Stimulated activated CD4-positive, alpha-beta T cell treated with anti-CD3 and anti-CD28 coated beads, Interleukin-4, amount 100 ng/mL, for 4 hours (primary cell): Measurements from ENCODE around the gene ALPP.
"Not testable (repeated sequence)": the region's sequence is repeated elsewhere in the genome, so short reads cannot be mapped to it uniquely, and the experiment has no call there.

ENCODE experiments used
- DNase-seq, 2 experiments: peaks; one replicate each; pipeline ENCODE4 v3.0.0-alpha.2; 2020

The ALPP gene

DNA sequence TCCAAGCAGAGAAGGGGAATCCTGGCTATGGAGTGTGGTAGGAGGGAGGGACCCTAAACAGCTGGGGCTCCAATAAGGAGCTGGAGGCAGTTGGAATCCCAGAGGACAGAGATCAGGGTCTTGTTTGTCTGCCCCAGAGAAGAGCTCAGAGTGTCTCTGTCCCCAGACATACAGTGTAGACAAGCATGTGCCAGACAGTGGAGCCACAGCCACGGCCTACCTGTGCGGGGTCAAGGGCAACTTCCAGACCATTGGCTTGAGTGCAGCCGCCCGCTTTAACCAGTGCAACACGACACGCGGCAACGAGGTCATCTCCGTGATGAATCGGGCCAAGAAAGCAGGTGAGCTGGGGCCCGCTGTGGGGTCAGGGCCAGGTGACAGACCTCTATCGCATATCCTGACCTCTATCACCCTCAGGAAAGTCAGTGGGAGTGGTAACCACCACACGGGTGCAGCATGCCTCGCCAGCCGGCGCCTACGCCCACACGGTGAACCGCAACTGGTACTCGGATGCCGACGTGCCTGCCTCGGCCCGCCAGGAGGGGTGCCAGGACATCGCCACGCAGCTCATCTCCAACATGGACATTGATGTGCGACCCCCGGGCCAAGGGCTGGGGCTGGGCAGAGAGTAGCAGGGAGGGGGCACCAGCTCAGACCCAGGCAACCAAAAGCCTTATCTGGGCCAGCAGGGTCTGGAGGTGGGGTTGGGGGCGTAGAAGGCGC lies 29.0 kb downstream of the ALPP start:
- DNase-seq, result not testable (repeated sequence)

DNA sequence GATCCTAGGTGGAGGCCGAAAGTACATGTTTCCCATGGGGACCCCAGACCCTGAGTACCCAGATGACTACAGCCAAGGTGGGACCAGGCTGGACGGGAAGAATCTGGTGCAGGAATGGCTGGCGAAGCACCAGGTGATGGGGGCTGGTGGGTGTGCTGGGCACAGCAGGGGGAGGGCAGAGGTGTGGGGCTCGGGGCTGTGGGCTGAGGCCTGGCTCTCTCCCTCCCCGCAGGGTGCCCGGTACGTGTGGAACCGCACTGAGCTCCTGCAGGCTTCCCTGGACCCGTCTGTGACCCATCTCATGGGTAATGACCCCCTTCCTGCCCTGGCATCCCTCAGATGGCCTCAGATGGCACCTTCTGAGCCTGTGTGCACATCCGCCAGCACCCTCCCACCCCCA lies 29.7 kb downstream of the ALPP start:
- not testable (repeated sequence) for DNase-seq

DNA sequence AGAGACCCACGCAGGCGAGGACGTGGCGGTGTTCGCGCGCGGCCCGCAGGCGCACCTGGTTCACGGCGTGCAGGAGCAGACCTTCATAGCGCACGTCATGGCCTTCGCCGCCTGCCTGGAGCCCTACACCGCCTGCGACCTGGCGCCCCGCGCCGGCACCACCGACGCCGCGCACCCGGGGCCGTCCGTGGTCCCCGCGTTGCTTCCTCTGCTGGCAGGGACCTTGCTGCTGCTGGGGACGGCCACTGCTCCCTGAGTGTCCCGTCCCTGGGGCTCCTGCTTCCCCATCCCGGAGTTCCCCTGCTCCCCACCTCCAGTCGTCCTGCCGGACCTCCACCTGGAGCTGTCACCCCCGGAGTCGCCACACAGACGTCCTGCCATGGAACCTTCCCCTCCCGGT lies 31.1 kb downstream of the ALPP start:
- DNase-seq, result not testable (repeated sequence)

DNA sequence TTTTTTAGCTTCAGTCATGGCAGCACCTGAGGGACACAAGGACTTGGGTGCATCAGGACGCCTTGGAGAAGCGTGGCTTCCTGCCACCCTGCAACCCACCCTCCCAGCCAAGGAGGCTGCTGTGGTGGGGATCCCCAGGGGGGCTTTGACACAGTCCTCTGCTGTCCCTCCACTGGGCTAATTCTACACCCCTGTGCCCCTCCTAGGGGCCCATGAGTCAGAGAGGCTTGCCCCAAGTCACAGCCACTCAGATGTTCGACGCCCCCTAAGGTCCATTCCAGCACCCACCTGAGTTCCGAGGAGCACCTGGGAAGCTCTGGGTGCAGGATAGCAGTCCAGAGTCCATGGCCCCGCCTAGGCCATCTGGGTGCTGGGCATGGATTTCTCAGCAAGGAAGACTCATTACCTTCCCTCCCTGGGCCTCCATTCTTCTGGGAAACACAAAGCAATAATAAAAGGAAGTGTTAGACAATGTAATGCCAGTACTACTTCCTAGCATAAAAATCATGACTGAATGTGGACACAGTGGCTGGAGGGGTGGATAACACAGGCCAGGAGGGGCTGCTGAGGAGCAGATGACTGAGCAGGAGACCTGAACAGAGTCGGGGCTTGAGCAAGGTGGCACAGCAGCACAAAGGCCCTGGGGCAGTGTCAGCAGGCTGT lies 31.8 kb downstream of the ALPP start:
- DNase-seq, result no peak

DNA sequence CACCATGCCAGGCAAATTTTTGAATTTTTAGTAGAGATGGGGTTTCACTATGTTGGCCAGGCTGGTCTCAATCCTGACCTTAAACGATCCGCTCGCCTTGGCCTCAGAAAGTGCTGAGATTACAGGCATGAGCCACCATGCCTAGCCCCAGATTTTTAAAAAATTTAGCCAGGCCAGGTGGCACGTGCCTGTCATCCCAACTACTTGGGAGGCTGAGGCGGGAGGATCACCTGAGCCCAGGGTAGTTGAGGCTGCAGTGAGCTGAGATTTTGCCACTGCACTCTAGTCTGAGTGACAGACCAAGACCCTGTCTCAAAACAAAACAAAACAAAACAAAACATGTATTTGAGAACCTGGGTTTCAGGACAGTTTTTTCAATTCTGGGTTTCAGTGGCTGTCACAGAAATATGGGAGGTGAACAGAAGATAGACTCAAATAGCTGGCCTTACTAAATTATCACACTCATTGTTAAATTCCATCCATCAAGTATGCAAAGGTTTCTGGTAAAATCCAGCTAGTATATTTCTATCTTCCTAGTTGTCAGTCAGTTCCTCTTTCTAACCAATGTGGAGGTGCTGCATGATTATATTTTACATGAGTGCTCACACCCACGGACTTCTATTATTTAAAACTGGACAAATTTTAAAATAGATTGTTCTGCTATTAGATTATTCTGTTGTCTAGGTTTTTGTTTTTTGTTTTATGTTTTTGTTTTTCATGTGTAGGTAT lies 33.5 kb downstream of the ALPP start:
- DNase-seq, result no peak

DNA sequence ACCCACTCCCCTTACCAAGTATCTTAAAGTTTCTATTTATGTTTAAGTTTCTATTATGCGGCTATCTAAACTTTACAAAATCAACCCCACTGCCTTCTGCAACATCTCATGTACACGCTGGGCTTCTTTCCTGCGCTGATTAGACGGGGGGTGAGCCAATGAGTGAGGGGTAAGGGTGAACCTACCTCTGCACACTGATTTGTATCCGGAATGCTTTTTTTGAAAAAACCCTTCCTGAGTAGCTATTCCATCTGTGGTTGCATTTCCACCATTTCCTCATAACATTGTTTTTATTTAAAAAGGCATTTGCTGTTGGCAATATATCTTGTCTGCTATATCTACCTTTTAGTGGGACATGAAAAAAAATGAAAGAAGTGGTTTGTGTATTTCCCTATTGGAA lies 34.4 kb downstream of the ALPP start:
- no peak for DNase-seq

DNA sequence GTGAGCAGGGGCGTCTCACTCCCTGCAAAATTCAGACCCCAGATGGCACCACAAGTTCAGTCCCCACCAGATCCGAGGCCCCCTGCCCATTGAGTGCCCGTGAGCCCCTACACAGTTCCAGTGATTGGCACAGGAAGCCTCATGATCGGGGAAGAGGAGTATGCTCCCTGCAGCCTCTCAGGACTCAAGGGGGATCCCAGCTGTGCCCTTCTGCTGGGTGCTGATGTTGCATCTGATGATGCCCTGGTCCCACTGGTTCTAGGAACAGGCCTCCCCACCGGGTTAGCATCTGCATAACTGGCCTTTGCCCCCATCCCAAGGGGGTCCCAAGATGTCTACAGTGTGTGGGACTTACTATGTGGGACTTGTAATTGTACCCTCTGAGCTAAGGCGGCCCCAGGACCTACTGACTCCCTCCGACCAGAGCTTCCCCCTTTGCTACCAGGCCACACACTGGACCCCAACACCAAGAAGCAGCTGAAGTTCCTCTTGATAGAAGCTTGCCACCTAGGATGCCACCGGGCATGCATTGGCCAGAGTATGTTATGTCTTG lies 36.7 kb downstream of the ALPP start:
- no peak for DNase-seq

DNA sequence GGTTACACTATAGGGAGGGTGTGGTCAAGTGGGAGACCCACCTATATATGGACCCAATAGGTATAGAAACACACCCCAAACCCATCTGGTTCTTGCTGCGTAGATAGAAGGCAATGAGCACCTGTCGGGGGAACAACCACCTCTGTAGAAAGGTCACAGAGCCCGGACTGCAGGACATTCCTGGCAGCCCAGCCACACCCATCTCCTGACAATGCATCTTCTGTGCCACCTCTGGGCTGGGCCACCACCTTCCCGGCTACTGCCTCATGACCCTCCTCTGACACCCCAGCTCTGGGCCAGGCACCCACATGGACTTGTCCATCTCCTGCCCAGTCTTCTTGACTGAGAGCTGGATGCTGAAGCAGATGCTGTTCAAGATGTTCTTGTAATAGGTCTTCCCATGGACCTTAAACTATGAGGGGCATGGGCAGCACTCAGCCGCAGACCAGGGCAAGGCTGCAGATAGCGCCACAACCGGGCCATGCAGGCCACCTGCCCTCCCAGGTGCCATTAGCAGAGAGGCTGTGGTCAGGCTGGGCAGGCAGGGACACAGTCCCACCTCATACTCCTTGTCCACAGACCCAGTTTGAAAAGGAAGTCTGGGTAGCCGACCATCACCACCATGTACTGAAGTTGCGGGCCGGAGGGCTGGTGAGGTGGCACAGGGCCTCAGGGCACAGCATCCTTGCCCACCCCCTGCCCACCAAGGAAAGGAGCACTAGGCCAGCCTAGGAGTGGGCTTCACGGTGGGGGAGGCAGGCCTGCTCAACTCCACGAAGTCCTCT lies 37.4 kb downstream of the ALPP start:
- DNase-seq, result no peak

DNA sequence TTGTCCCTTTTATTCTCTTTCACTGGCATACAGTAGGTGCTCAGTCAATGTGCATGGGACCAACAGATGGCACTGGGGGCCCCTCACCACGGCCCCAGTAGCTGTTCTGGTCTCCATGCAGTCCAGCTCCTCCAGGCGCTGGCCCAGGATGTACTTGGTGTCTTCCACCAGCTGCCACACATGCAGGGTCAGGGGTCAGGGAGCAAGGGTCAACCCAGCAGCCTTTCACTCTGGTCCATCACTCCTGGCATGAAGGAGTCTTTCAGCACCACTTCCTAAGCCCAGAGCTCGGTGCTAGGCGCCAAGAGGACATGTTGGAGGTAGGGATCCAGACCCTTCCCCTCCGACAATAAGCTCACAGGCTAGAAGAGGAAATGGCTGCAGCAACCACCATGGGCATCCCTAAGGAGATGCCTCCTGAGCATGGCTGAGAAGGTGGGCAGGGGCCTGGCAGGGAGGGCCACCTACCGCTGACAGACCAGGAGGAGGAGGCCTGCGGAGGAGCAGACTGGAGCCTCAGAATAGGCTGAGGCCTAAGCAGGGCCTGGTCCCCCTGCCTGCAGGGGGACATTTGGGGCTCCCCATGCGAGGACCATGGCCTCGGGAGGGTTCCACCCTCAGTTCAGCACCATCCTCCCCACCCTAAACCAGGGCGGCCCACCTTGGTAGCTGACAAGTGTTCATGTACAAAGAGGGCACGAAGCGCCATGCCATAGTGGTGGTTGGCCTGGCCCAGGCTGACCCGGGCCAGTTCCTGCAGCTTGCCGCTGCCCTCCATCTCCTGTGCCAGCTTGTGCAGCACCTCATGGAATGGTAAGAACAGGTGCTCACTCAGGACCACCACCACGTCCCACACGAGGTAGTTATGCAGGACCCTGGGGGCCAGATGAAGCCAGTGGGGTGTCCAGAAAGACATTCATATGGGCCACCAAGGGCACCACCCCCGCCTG lies 38.2 kb downstream of the ALPP start:
- DNase-seq, result no peak

DNA sequence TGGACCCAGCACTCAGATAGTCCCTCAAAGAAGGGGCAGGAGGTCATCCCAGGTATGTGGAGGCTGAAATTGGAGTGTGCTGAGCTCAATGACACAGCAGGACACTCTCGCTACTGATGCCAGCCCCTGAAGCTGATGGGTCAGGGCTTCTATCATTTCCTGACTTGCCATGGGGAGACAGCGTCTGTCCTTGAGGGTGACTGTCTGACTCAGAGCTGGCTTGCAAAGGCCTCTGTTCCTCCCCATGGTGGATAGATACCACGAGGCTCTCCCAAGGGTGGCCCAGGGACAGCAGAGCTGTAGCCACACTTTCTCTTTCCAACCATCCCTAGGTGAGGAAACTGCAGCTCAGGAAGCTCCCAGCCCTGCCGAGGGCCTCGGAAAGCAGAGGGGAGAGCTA lies 38.9 kb downstream of the ALPP start:
- no peak for DNase-seq

DNA sequence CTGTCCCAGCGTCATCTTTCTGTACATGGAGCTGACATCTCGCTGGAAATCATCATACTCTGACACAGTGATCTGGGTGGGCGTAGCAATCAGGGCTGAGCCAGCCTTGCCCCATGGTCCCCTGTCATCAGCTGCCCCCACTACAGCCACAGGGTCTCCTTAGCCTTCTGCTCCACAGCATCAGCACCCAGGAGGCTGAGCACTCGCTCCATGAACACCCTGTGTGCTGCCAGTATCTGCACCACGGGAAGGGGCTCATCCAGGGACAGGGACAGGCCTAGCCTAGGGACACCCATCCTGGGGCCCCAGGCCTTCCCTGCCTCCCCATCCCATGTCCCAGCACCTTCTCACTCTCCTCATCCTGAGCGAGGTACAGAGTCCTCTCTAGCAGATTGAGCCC lies 39.5 kb downstream of the ALPP start:
- DNase-seq, result no peak

DNA sequence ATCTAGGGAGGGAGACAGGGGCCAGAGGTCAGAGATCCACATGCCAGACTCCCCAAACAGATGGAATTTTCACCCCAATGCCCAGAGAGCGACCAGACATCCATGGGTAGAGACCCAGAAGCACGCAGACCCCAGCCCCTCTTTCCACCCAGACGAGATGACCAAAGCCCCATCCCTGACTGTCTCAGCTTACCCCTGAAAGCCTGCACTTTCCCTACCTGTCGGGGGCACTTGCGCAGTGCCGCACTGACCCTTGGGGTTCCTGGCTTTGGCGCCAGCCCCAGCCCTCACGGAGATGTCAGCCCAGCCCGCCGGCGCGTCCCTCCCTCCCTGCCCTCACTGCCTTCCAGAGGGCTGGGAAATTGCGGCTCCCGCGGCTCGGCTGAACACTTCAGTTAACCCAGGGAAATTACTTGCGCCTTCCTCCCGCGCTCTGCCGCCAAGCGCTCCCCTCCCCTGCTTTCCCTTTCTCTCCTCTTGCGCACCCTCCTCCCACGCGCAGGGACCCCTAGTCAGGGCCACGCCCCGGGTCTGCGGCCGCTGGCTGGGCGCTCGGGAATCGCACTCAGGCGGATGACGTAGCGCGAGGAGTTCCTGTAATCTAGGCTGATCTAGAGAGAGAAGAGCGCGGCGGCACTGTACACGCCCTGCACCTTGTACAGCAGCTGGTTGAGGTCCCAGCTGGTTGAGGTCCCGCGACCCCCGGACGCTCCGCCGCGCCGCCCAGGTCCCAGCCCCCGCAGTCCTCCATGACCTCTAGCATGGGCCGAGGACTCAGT lies 40.1 kb downstream of the ALPP start:
- peak in 1 of 2 experiments; percentile 13 for DNase-seq

DNA sequence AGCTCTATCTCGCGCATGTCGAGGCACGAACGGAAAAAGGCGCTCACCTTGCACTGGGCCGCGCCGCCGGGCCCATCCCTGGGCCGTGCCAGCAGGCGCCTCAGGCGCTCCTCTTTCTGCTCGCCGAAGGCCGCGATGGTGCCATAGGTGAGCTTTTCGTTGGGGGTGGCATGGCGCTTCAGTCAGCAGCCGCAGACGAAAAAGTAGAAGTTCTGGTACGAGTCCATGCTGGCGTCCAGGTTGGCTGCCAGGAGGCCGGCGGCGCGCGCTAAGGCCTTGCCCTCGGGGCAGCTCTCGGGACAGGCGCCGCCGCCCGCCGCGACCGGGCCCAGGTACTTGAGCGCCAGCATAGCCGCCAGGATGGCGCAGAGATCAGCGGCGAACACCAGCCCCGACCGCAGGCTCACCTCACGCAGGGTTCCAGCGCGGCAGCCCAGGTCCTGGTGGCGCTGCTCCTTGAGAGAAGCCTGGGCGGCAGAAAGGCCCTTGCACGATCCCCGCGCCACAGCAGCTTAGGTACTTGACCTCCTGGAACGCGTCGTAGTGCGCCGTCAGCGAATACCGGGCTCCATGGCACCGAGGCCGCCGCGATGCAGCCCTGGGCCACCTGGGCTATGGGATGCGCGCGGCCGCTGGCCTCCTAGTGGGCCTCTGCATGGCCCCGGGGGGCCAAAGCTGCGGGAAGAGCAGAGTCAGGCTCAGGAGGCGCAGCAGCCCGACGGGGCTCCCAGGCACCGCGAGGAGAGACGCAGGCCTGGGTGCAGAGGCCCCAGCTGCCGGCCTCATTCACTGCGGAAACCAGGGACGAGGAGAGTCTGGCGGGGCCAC lies 40.9 kb downstream of the ALPP start:
- DNase-seq, result no peak

DNA sequence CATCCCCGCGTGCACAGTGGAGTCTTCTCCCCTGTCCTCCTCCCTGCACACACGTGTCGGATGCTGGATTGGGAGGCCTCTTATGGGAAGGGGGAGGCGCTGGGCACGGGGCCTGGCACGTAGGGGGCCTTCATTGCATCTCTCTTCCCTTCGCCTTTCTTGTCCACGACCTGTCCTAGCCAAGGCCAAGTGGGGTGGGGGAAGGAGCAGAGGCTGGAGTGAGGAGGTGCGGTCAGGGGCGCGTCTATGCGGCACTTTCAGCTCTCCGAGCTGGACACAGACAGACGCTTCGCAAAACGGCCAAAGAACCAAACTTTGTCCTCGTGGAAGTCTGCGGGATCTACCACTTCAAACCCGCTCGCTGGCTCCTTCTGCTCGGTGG lies 41.5 kb downstream of the ALPP start:
- no peak for DNase-seq

DNA sequence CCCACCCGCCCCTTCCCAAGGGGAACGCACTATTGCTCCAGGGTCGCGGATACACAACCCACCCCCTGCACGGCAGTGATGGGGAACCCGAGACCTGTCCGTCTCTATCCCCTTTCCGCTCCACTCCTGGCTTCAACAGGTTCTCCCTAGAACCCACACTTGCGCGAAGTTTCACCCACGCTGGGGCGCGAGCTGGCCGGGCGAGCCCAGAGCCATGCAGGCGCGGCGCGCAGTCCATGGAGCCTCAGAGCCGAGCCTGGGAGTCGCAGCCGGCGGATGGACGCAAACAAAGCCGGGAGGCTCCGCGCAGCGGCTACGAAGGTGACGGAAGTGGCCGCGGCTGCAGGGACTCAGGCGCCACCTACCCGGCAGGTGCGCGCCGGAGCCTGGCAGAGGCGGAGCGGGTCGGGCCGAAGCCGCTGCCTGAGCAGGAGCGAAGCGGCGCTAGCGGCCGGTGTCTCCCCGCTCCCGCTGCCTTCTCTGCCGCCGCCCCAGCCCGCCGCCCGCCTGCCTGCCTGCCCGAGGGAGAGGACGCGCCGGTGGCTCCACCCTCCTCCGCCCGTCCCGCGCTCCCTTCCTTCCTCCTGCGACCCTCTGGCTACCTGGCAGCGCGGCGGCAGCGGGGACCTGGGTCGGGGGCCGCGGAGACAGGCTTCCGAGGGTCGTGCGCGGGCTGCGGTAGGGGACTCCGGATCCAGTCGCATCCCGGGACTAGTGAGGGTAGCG lies 42.1 kb downstream of the ALPP start:
- no peak for DNase-seq

DNA sequence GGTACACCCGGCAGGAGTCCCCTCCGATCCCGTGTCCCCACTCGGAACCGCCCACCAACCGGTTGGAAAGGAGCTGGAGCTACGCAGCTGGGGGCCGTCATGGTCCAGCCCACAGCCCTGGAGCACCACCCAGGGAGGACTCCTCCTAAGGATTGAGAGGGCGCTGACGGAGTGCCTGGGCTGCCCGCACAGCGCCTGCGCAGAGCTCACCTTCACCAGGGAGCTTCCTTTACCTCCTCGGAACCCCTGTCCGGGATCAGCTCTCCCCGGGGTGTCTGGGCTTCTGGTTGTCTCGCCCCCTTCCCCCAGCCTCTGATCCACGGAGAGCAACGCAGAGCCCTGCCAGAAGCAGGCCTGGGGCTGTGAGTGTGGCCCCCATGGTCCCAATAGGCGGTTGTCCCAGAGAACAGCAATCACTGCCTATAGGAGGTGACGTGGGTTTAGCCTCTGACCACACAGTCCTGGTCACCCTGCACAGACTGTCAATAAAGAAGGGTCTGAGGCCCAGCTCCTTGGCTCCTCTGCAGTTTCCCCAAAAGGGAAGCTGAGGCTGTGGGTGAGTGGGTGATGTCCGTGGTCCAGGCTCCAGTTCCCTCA lies 42.7 kb downstream of the ALPP start:
- no peak for DNase-seq

DNA sequence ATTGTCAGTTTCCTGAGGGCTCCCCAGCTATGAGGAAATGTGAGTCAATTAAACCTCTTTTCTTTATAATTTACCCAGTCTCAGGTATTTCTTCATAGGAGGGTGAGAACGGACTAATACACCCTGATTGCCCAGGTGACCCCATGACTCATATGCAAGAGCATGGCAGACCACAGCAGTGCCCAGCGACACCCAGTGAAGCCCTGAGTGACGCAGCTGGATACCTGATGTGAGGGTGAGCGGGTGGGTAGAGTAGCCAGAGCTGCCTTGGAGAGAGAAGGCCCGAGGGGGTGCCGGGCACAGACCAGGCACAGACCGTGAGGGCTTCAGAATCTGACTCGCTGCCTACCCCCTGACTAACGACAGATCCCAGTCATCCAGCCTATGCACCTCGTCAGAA lies 43.5 kb downstream of the ALPP start:
- DNase-seq, result no peak

DNA sequence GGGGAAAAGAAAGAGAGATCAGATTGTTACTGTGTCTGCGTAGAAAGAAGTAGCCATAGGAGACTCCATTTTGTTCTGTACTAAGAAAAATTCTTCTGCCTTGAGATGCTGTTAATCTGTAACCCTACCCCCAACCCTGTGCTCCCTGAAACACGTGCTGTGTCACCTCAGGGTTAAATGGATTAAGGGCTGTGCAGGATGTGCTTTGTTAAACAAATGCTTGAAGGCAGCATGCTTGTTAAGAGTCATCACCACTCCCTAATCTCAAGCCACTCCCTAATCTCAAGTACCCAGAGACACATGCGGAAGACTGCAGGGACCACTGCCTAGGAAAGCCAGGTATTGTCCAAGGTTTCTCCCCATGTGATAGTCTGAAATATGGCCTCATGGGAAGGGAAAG lies 44.4 kb downstream of the ALPP start:
- not testable (repeated sequence) for DNase-seq

DNA sequence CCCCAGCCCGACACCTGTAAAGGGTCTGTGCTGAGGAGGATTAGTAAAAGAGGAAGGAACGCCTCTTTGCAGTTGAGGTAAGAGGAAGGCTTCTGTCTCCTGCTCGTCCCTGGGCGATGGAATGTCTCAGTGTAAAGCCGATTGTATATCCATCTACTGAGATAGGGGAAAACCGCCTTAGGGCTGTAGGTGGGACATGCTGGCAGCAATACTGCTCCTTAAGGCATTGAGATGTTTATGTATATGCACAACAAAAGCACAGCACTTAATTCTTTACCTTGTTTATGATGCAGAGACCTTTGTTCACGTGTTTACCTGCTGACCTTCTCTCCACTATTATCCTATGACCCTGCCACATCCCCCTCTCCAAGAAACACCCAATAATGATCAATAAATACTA lies 44.9 kb downstream of the ALPP start:
- not testable (repeated sequence) for DNase-seq
